ENCODE results near the gene LRP10. TPM values are rescaled to one million over a fixed set of nuclear protein-coding genes. Genes with fewer than 3 reads are reported as not detected.

Gene LRP10
- total RNA-seq, 6 donors from 2014 or later = 90.2 to 169 (median 149) TPM

DNA sequence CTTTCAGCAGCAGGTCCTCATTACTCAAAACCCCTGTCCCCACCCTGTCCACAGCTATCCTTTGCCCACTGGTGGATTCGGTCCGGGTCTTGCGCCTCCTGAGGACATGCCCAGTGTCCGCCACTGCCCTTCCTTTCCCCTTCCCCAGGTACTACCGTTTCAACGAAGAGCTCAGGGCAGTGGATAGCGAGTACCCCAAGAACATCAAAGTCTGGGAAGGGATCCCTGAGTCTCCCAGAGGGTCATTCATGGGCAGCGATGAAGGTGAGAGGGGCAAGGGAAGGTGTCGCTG, 26.5 kb upstream of the LRP10 start:
- peak overlapping the region in 1 of 4 donors; percentile 7 for H3K27ac ChIP-seq

DNA sequence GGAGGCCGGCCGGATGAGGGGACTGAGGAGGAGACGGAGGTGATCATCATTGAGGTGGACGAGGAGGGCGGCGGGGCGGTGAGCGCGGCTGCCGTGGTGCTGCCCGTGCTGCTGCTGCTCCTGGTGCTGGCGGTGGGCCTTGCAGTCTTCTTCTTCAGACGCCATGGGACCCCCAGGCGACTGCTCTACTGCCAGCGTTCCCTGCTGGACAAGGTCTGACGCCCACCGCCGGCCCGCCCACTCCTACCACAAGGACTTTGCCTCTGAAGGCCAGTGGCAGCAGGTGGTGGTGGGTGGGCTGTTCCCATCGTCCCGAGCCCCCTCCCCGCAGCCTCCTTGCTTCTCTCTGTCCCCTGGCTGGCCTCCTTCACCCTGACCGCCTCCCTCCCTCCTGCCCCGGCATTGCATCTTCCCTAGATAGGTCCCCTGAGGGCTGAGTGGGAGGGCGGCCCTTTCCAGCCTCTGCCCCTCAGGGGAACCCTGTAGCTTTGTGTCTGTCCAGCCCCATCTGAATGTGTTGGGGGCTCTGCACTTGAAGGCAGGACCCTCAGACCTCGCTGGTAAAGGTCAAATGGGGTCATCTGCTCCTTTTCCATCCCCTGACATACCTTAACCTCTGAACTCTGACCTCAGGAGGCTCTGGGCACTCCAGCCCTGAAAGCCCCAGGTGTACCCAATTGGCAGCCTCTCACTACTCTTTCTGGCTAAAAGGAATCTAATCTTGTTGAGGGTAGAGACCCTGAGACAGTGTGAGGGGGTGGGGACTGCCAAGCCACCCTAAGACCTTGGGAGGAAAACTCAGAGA, 25.5 kb upstream of the LRP10 start:
- peaks cover 21 to 39% (median 32%) of the 10 kb centered on the region in 4 donors for H3K4me1 ChIP-seq

More for the DNA sequence above, 26.5 kb upstream of the LRP10 start:
- peaks cover 21 to 36% (median 31%) of the 10 kb centered on the region in 4 donors for H3K4me1 ChIP-seq
- no peaks in the 10 kb centered on the region for H3K27me3 ChIP-seq
- H3K9me3 ChIP-seq = no peaks in the 10 kb centered on the region
- no peak for DNase-seq
- H3K4me3 ChIP-seq = no peak overlapping the region
- H3K36me3 ChIP-seq = peaks cover 36 to 65% (median 51%) of the 10 kb centered on the region in 4 donors
- 89 to 94% methylated on average over 9 of the region's 9 CpGs for WGBS, 2 donors
- no peak for ATAC-seq (ENCODE audit: low FRiP score in 2 of 2)
- TF ChIP-seq POLR2AphosphoS5 (IDR thresholded peaks at IDR 0.05) = no peak
- no peak for TF ChIP-seq POLR2A (IDR thresholded peaks at IDR 0.05)
- TF ChIP-seq, protein P1, sequence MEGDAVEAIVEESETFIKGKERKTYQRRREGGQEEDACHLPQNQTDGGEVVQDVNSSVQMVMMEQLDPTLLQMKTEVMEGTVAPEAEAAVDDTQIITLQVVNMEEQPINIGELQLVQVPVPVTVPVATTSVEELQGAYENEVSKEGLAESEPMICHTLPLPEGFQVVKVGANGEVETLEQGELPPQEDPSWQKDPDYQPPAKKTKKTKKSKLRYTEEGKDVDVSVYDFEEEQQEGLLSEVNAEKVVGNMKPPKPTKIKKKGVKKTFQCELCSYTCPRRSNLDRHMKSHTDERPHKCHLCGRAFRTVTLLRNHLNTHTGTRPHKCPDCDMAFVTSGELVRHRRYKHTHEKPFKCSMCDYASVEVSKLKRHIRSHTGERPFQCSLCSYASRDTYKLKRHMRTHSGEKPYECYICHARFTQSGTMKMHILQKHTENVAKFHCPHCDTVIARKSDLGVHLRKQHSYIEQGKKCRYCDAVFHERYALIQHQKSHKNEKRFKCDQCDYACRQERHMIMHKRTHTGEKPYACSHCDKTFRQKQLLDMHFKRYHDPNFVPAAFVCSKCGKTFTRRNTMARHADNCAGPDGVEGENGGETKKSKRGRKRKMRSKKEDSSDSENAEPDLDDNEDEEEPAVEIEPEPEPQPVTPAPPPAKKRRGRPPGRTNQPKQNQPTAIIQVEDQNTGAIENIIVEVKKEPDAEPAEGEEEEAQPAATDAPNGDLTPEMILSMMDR (IDR thresholded peaks at IDR 0.05) = no peak
- TF ChIP-seq EP300 (IDR thresholded peaks at IDR 0.05) = no peak

DNA sequence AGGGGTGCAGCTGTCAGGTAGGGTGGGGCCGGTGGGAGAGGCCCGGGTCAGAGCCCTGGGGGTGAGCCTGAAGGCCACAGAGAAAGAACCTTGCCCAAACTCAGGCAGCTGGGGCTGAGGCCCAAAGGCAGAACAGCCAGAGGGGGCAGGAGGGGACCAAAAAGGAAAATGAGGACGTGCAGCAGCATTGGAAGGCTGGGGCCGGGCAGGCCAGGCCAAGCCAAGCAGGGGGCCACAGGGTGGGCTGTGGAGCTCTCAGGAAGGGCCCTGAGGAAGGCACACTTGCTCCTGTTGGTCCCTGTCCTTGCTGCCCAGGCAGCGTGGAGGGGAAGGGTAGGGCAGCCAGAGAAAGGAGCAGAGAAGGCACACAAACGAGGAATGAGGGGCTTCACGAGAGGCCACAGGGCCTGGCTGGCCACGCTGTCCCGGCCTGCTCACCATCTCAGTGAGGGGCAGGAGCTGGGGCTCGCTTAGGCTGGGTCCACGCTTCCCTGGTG, 24.7 kb upstream of the LRP10 start:
- Histone ChIP-seq H3K27ac (peak overlapping the region; percentile 72 to 82 (median 78)), H3K27me3 (no peaks in the 10 kb centered on the region), H3K36me3 (peaks cover 36 to 54% (median 45%) of the 10 kb centered on the region in 4 donors), H3K4me3 (no peak overlapping the region), H3K4me1 (peaks cover 21 to 44% (median 37%) of the 10 kb centered on the region in 4 donors), H3K9me3 (no peaks in the 10 kb centered on the region)
- no peak for ATAC-seq (ENCODE audit: low FRiP score in 2 of 2)
- peak in 1 of 2 donors; percentile 63 for DNase-seq
- WGBS, 2 donors = 69 to 86% methylated on average over 6 to 10 of the region's 11 CpGs
- TF ChIP-seq, protein P1 (IDR thresholded peaks at IDR 0.05) = no peak
- TF ChIP-seq EP300 (IDR thresholded peaks at IDR 0.05) (no peak), POLR2A (IDR thresholded peaks at IDR 0.05) (no peak), POLR2AphosphoS5 (IDR thresholded peaks at IDR 0.05) (no peak)

More for the DNA sequence above, 25.5 kb upstream of the LRP10 start:
- Histone ChIP-seq H3K36me3 (peaks cover 36 to 62% (median 51%) of the 10 kb centered on the region in 4 donors), H3K9me3 (no peaks in the 10 kb centered on the region), H3K27ac (peak overlapping the region; percentile 72 to 82 (median 78)), H3K27me3 (no peaks in the 10 kb centered on the region), H3K4me3 (no peak overlapping the region)
- DNase-seq (peak in 1 of 2 donors; percentile 81), ATAC-seq (ENCODE audit: low FRiP score in 2 of 2) (no peak)
- 83 to 91% methylated on average over 8 to 25 of the region's 26 CpGs for WGBS, 2 donors
- no peak for TF ChIP-seq EP300 (IDR thresholded peaks at IDR 0.05)
- TF ChIP-seq, protein P1 (IDR thresholded peaks at IDR 0.05) = no peak
- no peak for TF ChIP-seq POLR2AphosphoS5 (IDR thresholded peaks at IDR 0.05)
- no peak for TF ChIP-seq POLR2A (IDR thresholded peaks at IDR 0.05)

DNA sequence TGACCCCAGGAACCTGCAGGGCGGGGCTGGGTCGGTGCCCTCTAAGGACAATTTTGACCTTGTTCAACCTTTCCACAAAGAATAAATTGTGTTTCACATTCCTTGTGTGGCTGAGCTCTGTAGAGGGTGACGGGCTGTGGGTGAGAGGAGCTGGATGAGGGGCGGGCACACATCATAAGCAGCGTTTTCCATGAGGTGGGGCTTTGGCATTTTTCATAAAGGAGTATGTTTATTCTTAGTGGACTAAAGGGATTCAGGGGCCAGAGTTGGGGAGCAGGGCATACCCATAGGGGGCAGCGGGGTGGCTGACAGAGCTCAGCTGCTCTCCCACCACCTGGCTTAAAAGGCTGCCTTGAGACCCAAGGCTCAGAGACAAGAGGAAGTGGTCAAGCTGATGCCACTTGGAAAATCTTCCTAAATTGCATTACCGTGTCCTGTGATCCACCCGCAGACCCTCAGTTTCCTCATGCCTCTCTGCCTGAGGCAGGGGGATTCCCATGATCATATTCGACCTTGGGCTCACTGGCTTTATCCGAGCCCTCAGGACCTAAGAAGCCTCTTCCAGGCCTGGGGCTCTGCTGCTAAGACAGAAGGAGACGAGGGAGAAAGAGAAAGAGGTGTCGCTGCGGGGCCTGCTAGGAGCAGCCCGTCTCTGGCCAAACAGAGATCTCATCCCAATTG, 23.7 kb upstream of the LRP10 start:
- DNase-seq (no peak), ATAC-seq (ENCODE audit: low FRiP score in 2 of 2) (no peak)
- peaks cover 21 to 47% (median 40%) of the 10 kb centered on the region in 4 donors for H3K4me1 ChIP-seq
- WGBS, 2 donors = 35 to 55% methylated on average over 10 to 14 of the region's 14 CpGs
- peaks cover 31 to 44% (median 35%) of the 10 kb centered on the region in 4 donors for H3K36me3 ChIP-seq
- TF ChIP-seq POLR2A (IDR thresholded peaks at IDR 0.05) = peak in 1 of 4 donors; percentile 6
- TF ChIP-seq, protein P1 (IDR thresholded peaks at IDR 0.05) = no peak
- no peaks in the 10 kb centered on the region for H3K9me3 ChIP-seq
- peak overlapping the region; percentile 72 to 82 (median 78) for H3K27ac ChIP-seq
- peak overlapping the region in 1 of 4 donors; percentile 7 for H3K4me3 ChIP-seq
- no peaks in the 10 kb centered on the region for H3K27me3 ChIP-seq

All from upper lobe of left lung (tissue), 6 donors.